Neural crest cell (in vitro differentiated cells): ENCODE measurements around the gene TMEM109. TPM values are rescaled to one million over a fixed set of nuclear protein-coding genes. Genes with fewer than 3 reads are reported as not detected.

Experiments used
- DNase-seq: peaks from one replicate; pipeline ENCODE4 v3.0.0; 2021; ENCODE audit warnings: low read depth, mixed read lengths, low spot score
- H3K27ac Mint-ChIP-seq: one replicate; pipeline ENCODE4 v1.8.0; 2021; ENCODE audit warnings: mild to moderate bottlenecking, mixed read lengths; ENCODE audit not compliant: unreplicated experiment
- H3K27me3 Mint-ChIP-seq: 2 replicates; pipeline ENCODE4 v1.8.0; 2021; ENCODE audit warnings: low read depth, mild to moderate bottlenecking, mixed read lengths
- H3K36me3 Mint-ChIP-seq: 2 replicates; pipeline ENCODE4 v1.8.0; 2021; ENCODE audit warnings: low read depth, mild to moderate bottlenecking, mixed read lengths
- H3K4me1 Mint-ChIP-seq: 2 replicates; pipeline ENCODE4 v1.8.0; 2021; ENCODE audit warnings: mixed read lengths
- H3K4me3 Mint-ChIP-seq: one replicate; pipeline ENCODE4 v1.8.0; 2021; ENCODE audit warnings: mild to moderate bottlenecking, mixed read lengths
- H3K9me3 Mint-ChIP-seq: 2 replicates; pipeline ENCODE4 v1.8.0; 2021; ENCODE audit warnings: mixed read lengths
- CTCF ChIP-seq: fragments of 200-600 bp; sonication (generic); conservative IDR thresholded peaks from 2 replicates; pipeline ENCODE4 v1.5.0; 2021; ENCODE audit warnings: antibody characterized with exemption, mild to moderate bottlenecking
- total RNA-seq: library from RNA; stranded (reverse); gene quantifications from 2 replicates; pipeline ENCODE4 v1.2.1, GENCODE V29; 2021

The TMEM109 gene
- total RNA-seq, 1 donor from 2014 or later, result 64.4 TPM

- H3K4me3 Mint-ChIP-seq, result peak overlapping the region; percentile 19
- H3K4me1 Mint-ChIP-seq, result peaks cover 22% of the 10 kb centered on the region
- no peaks in the 10 kb centered on the region for H3K9me3 Mint-ChIP-seq
- DNase-seq, result no peak
- no peak overlapping the region for H3K27ac Mint-ChIP-seq
- H3K36me3 Mint-ChIP-seq, result no peaks in the 10 kb centered on the region
- no peak for TF ChIP-seq CTCF
- peaks cover 5% of the 10 kb centered on the region for H3K27me3 Mint-ChIP-seq
These were observed 25.3 kb downstream of the TMEM109 start for GRCh38 chr11:60939301-60939700.

DNA sequence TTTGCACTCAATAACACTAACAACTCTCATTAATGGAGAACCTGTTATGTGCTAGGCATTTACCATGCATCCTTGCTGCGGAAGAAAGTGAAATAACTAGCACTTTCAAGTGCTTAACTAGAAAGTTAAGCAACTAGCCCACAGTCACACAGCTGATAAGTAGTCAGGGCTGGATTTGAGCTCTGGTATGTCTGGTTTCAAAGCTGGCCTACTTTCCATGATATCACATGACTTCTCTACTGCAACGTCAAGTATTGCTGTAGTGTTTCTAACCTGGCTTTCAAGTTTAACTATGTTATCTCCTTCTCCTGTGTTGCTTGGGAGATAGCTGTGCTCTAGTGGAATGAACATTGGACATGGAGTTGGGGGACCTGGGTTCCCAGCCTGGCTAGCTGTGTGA, 25.9 kb downstream of the TMEM109 start:
- Mint-ChIP-seq H3K4me1 (peaks cover 27% of the 10 kb centered on the region), H3K9me3 (no peaks in the 10 kb centered on the region), H3K36me3 (no peaks in the 10 kb centered on the region), H3K27ac (no peak overlapping the region), H3K4me3 (no peak overlapping the region), H3K27me3 (peaks cover 5% of the 10 kb centered on the region)
- TF ChIP-seq CTCF, result no peak
- no peak for DNase-seq

- Mint-ChIP-seq H3K27ac (peak overlapping the region; percentile 45), H3K4me1 (peaks cover 39% of the 10 kb centered on the region), H3K9me3 (no peaks in the 10 kb centered on the region), H3K4me3 (peak overlapping the region; percentile 61), H3K27me3 (peaks cover 5% of the 10 kb centered on the region), H3K36me3 (no peaks in the 10 kb centered on the region)
- TF ChIP-seq CTCF, result no peak
- no peak for DNase-seq
These were observed 27.6 kb downstream of the TMEM109 start for GRCh38 chr11:60941371-60942119.

DNA sequence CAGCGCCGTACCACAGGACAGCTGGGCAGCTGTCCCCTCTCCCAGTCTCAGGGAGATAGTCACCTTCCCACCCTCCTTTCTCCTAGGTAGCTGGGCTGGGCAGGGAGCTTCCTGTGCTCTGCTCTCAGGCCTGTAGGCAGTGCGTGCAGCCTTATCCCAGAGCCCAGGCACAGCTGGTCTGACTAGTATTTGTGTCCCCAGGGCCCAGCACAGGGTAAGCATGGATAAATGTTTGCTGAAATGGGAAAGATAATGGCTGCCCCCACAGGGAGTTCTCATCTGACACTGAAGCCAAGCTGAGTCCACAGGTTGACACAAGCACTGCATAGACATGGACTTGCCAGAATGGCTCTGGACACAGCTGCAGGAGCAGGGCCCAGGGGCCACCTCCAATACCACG, 28.3 kb downstream of the TMEM109 start:
- Mint-ChIP-seq H3K27ac (peak overlapping the region; percentile 12), H3K9me3 (no peaks in the 10 kb centered on the region), H3K4me3 (peak overlapping the region; percentile 41), H3K36me3 (no peaks in the 10 kb centered on the region), H3K27me3 (peaks cover 5% of the 10 kb centered on the region), H3K4me1 (peaks cover 45% of the 10 kb centered on the region)
- no peak for DNase-seq
- TF ChIP-seq CTCF, result no peak

GRCh38 chr11:60942970-60943565, 29.1 kb downstream of the TMEM109 start:
- peaks cover 53% of the 10 kb centered on the region for H3K4me1 Mint-ChIP-seq
- peaks cover 5% of the 10 kb centered on the region for H3K27me3 Mint-ChIP-seq
- H3K27ac Mint-ChIP-seq, result peak overlapping the region; percentile 35
- TF ChIP-seq CTCF, result no peak
- no peak for DNase-seq
- H3K9me3 Mint-ChIP-seq, result no peaks in the 10 kb centered on the region
- H3K36me3 Mint-ChIP-seq, result no peaks in the 10 kb centered on the region
- H3K4me3 Mint-ChIP-seq, result no peak overlapping the region
